CD4-positive, alpha-beta T cell treated with Interleukin-10 for 1 hour (primary cell): ENCODE measurements around the gene DCC.
"Not testable (repeated sequence)": the region's sequence is repeated elsewhere in the genome, so short reads cannot be mapped to it uniquely, and the experiment has no call there.

Source experiments
- DNase-seq: peaks from one replicate; pipeline ENCODE4 v3.0.0-alpha.2; 2020

Gene DCC

DNA sequence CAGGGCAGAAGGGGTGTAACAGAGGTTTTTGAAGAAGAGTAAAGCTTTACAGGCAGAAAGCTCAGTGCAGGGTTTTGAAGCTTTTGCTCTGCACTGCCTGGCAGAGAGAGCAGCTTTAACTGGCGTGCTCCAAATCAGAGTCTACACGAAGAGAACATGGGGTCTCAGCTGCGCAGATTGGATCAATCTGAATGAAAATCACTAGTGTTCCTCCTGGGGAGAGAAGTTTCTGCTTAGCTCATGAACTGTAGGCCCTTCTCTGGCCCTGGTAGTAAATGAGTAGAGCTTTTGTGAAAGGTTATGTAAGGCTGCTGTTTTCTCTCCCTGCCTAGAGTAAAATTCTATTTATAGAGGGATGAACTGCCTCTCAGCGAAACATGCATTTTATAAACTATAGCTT is 13.6 kb downstream of the DCC start:
- no peak for DNase-seq

DNA sequence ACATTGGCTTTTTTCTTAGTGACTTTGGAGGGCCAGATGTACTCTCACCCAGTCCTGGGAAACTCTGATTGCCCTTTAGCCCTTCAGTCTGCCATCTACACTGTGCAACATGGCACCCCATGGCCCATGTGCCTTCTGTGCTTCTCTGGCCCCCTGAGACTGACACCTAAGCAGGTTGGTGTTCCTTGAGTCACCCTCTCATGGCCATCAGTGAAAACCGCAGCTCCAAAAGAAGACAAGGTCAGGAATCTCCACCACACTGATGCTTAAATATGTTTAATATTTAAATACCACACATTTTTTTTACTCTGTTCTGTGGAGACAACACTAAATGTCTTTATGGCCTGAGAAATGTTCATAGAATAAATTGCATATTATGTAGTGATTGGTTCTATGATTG is 23.9 kb downstream of the DCC start:
- no peak for DNase-seq

DNA sequence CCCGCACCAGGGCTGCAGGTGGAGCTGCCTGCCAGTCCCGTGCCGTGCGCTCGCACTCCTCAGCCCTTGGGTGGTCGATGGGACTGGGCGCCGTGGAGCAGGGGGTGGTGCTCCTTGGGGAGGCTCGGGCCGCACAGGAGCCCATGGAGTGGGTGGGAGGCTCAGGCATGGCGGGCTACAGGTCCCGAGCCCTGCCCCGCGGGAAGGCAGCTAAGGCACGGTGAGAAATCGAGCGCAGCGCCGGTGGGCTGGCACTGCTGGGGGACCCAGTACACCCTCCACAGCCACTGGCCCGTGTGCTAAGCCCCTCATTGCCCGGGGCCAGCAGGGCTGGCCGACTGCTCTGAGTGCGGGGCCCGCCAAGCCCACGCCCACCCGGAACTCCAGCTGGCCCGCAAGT is 26.9 kb downstream of the DCC start:
- DNase-seq = not testable (repeated sequence)

DNA sequence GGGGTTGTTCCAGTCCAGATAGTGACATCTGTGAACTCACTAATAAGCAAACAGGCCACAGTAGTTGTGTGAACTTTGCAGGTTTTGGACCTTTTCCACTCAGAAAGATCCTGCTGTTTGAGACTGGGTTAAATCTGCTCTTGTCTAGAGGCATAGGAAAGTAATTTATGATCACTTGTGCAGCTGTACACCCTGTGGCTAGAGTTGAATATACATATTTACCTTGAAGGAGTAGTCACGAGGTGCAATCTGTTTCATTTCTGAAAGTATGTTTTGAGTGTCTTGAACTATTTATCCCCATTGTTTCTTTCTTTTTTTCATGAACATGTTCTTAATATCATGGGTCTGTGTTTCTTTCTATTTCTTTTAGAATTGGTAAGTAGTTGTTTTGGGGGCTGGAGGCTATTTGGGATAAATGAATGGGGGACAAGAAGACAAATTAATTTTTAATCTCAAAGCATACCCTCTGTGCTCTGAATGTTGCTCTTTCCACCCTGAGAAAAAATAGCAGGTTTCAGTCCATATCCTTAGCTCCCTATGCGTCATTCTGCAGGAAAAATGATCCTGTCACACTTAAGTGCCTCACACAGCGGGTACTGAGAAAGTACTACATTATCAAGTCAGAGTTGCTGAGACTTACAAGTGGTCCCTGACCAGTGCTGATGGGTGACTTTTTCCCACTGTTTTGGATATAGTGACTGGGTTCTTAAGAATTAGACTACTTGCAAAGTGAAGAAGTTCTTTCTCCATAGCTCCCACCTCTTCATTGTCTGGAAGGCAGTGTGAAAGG is 28.2 kb downstream of the DCC start:
- no peak for DNase-seq

DNA sequence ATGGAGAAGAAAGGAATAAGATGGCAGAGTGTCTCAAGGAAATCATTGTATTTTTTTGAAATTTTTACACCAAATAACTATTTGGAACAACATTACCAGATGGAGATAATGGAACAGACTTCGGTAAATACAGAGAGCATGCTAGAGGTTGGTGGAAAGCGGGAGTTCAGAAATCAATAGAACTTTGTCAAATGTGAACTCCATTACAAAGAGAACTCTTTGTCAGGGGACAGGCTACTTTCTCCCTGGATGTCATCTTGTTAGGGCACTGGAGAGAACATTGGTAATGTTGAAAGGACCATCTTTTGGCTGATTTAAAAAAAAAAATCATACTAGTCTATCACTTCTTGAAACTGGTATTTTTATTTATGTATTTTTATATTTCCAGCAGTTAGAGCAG is 30.8 kb downstream of the DCC start:
- DNase-seq = no peak

DNA sequence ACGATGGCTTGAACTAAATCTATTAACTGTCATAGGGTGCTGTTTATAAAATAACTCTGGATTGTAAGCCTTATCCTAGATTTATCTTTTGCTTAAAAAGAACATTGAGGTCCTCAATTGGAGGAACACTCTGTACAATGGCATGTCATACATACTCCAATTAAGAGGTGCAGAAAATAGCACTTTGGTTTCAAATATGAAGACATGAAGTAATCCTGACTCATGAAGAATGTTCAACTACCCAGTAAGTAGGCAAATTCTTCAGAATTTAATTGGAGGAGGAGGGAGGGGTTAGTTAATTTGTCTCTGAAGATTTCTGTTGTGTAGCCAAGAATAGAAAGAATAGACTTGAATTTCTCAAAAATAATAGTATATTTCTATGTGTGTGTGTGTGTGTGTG is 36.1 kb downstream of the DCC start:
- DNase-seq = no peak

DNA sequence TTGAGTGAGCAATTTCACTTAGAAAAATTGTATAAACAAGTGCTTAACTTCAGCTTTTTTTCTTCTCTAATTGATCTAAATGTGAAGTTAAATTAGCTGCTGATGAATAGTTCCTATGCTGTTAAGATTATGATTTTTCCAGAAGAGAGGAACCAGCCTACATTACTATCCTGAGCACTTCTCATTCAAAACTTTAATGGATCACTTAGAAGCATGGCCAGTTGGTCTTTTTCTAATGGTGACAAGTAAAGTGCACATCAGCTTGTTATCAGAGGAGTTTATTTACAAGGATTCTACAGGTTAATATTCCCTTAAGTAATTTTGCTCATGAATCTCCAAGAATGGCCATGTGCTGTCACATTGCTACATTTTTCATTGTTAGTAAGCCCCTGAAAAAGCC is 37.1 kb downstream of the DCC start:
- DNase-seq = no peak

DNA sequence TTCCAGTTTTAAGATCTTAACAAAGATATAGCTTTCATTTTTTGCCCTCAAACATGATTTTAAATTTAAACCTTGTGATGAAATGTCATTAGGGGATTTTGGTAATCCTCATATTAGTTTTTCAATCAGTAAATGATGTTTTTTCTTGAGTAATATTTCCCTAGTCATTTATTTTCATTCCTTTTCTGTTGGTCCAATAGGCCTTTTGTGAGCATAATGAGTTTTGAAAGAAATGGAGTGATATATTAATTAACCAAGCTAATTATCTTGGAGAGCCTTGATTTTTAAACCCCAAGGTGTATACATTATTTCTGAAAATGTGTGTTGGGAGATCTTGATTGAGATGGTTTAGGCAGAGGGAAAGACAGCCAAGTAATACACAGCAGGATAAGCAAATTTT is 46.3 kb downstream of the DCC start:
- DNase-seq = no peak

DNA sequence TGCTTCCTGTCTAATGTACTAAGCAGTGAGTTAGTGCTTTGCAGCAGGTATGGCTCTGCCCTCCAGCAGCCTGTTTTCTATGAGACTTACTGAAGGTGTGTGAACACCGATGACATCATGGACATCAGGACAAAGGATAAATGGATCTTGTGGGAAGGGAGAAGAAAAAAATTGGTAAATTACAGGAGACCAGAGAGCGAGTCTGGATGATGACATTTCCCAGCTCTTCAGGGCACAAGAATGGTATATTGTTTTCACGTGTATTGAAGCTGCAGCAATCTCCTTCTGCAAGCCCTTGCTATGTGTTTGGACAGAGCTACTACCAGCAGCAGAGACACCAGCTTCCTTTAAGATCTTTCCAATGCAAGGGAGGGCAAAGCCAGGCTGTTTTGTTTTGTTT is 47.2 kb downstream of the DCC start:
- DNase-seq = no peak

DNA sequence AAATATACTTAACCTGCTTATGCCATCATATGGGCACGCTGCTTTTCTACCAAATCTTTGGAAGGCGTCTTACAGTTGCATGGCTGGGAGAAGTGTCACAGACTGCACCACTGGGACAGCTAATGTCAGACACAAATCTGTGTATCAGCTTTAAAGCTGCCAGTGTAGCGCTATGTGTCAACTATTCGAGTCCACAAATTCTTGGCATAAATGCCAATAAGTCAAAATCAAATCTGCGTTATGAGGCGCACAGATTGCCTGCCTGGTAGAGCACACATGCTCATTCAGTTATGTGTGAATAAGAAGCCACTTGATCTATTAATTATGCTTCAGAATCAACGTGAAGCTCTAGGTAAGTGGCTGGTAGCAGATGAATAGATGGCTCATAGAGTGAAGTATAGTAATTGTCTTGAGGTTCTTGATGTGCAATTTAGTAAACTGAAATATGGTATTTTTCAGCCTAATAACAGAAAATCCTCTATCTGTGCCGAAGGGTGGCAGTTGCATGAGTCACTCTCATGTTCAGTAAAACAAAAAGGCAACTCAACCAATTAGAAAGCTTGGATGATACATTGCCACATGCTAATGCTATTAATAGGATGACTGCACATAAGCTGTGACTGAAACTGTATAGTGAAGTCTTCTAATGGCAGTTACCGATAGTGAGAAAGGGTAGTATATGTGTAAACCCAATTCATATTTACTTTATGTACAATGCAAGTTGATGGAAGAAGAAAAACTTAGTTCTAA is 52.0 kb downstream of the DCC start:
- DNase-seq = no peak

DNA sequence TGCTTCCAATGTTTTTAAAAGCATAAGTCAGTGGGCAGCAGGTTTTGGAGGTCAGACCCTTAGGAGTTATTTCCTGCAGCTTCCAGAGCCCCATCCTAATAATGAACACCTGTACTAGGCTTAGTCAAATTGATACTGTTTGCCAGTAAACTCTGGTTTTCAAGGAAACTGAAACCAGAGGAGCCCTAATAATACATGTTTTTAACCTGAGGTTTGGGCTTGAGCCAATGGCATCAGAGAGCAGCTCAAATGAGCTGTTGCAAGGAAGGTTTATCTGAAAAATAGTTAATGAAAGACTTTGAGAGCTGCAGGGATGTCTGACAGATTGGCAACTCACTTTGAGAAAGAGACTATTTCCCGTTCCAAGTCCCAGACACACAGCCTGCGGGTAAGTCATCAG is 54.6 kb downstream of the DCC start:
- no peak for DNase-seq

DNA sequence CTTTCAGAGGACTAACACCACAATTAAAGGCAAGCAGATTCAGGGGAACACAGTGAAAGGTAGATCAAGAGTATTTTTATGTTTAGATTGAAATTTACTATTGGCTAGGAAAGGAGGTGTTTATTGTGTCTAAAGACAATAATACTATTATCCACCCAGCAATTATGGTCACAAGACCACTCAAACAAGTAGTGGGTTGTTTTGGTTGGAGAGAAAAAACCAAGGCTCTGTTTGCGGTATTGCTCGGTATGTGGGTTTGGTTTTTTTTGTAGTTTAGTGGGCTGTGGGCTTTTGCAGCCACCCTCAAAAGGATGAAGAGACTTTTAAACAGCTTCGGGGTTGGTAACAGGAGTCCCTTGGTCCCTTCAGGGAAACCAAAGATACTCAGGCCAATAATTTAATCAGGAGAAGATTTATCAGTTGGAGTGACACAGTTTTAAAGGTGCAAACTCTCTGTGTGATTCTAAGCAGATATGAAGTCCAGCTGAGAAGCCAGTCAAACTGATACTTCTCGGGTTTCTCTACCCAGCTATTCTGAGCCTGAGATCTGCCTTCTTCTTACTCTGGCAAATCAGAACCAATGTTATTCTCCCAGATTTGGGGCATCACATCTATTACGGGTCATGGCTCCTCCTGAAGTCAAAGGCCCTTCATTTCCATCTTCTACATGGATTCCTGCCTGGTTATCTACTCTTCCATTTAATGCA is 55.3 kb downstream of the DCC start:
- DNase-seq = no peak

DNA sequence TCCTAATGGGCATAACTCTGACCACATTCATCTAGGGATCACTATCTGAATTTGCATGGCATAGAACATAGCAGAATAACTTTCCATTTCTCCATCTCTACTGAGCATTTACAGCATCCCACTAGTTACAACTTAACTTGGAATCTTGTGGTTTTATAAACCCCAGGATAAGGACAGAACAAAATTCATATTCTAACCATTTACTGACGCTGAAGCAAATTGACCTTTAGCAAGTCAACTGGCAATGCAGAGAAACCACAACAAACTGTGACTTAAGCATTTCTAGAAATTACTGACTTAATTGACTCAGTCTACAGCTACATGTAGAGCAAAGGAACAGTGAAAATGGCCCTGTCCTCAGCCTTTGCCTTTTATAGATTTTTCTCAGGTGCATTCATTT is 61.2 kb downstream of the DCC start:
- no peak for DNase-seq

DNA sequence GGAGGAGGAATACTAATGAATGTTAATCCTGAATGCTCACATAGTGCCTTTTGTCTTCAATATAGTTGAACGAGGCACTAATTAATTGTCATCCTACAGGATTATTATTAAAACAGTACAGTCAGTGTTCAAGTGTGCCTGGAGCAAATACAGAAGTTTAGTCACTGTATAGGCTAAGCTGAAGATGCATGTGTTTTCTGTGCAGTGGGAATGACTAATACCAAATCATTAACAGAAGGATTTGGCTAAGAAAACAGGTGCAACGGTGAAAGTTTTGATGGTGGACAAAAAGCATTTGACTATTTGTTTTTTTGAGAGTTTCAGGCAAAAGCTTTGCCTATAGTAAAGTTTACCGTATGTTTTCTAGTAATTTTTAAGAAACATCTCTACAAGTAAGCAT is 62.8 kb downstream of the DCC start:
- DNase-seq = no peak

DNA sequence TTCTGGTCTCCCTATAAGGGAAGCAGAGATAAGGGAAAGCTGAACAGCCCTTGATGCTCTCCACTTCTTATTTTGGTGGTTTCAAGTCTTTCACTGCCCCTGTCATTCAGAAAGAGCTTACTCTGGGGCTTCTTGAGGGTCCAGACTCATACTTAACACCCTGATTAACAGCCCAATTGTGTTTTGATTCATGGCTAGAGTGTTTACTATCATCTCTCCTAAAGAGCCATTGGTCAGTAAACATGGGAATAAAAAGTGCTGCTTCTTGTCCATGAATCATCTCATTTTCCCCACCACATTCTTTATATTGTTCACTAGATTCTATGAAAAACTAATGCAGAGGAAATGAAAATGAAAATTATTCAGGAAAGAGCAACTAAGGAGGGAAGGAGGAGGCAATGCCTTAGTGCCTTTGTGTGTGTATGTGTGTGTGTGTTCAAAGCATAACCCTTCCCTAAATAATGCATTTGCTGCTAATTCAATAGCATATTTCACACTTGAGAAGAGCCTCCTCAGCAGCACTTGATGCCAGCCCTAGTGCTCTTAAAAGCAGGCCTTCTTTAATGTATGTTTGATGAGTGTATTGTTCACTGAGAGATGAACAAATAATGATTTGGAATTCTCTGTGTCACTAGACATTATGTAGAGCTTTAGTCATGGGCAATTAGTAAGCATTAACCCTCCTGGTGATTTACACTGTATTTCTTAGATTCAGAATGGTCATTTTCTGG is 63.5 kb downstream of the DCC start:
- DNase-seq = no peak

DNA sequence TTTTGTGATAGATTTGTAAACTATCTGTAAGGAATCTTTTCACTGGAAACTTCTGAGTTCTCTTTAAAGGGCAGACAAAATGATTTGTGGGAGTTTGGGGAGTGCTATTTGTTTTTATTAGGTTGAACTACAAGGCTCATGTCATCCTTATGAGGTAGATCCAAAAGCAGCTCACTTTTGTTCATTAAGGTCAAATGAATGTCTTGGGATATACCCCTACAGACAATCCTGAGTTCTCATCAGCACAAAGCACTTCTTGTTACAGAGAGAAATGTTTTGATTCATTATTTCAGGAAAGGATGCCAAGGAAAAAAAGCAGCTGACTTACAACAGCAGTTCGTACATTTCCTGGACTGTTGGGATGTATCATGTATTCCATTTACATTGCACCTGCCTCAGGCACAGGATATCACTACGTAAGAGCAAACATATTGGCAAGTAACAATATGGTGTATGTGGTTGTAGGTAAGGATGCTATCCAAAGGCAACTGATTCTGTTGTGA is 68.9 kb downstream of the DCC start:
- no peak for DNase-seq

DNA sequence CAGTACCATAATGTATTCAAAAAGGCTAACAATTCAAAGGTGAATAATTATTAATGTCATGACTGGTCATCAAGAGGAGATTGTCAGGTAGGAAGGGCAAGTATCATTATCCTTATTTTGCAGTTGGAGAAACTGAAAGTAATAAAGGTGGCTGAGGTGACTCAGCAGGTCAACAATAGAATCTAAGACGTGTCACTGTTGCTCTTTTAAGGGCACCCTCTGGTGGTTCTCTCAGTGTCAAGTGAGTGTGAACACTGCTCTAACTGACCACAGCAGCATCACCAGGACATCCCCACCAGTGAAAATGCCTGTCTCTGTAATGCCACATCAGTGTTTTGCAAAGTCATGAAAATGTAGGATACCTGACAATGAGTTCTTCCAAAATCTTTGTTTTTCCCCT is 69.7 kb downstream of the DCC start:
- no peak for DNase-seq

DNA sequence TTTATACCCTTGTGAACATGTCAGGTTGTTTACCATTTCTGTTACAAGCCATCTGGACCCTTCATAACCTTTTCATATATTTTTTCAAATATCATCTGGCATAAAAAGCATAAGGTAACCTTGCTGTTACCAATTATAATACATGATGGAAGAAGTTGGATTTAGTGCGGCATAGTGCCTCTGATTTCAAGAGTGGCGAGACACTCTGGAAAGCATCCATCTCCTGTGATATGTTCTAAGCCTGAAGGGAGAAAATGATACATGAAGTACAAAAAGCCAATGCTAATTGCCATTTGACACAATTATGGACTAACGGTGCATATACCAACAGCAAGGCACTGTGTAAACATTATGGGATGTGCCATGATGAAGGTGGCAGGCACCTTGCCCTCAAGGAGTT is 75.1 kb downstream of the DCC start:
- DNase-seq = no peak

DNA sequence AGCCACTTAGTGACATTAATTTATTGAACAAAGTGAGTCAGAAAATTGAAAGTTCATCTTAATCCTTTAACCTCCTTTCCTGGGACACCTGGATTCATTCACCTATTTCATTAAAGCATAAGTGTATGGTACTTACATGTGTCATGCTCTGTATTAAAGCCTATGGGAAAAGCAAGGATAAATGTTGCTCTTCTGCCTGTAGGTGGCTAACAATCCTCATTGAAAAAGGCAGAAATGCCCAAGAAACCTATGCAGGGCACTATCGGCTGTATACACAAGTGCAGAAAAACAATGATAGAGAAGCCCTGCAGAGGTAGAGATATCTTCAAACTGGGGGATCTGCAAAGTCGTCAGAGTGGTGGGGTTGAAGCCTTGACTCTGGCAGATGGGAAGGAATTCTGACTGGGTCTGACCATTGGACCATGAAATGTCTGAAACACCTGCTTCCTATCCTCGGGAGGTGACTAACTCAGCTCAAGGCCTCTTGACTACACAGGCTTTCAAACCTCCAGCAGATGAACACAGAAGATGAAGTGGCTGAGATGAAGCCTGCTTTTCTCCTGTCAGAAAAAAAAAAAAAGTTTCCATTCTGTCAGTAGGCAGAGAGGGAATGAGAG is 83.1 kb downstream of the DCC start:
- no peak for DNase-seq

DNA sequence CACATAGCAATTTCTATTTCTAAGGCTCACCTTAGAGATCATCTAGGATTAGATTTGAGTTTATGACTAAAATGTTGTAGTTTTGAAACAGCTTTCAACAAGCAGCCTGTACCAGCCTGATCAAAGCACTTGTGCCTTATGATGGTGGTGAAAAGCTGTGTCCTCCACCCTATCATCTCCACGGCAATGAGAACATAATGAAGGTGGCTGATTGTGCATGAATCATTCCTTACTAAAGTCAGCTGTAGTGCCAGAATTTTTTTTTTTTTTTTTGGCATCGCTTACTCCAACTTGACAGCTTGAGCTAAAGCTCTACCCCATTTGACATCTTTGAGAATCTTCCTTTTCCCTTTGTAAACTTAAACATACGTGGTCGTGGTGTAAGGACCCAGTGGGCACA is 86.0 kb downstream of the DCC start:
- DNase-seq = no peak

DNA sequence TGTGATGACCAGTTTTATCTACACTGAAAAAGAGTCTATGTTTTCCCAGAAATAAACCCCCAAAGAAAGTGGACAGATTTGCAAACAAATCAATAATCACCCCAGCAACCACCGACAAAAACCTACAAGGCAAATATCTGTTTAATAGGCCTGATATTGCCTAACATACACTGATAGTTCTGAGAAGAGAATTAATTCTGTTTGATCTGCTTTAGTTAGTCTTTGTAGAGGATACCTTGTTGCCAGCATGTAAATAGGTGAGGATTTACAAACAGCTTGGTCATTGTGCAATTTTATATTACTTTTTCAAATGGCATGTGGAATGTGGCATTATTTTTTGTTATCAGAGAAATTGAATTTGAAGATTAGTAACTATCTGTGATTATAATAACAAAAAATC is 86.5 kb downstream of the DCC start:
- no peak for DNase-seq

DNA sequence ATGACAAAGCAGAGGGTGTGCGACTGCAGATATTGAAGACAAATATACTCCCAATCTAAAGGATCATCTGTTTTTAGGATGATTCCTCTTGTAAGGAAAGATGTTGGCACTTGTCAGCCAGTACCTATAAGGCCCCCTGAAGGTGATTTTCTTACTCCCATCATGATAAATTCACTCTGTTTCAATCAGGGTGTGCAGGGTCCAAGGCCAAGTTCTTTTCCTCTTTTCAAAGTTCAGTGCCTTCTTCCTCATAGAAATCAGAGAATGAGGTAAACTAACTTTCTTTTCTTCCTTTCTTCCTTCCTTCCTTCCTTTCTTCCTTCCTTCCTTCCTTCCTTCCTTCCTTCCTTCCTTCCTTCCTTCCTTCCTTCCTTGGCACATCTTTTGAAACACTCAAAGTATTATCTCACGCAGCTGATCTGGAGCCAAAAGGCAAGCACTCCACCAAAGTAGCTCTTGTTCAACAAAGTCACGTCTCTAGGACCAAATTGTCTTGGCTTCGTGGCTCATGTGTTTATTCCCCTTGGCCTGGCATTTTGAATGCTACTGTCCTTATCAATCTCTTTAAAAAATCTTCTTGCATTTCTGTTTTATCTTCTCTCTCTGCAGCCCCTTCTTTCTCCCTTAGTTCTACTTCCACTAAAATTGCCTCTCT is 87.7 kb downstream of the DCC start:
- DNase-seq = no peak
